ENCODE data around the gene TMC1. TPM values are rescaled to one million over a fixed set of nuclear protein-coding genes. Genes with fewer than 3 reads are reported as not detected.
"Not testable (repeated sequence)": the region's sequence is repeated elsewhere in the genome, so short reads cannot be mapped to it uniquely, and the experiment has no call there.

TMC1 gene
- total RNA-seq, 4 donors from 2014 or later = 1.2 to 15.7 TPM; not detected in 2

DNA sequence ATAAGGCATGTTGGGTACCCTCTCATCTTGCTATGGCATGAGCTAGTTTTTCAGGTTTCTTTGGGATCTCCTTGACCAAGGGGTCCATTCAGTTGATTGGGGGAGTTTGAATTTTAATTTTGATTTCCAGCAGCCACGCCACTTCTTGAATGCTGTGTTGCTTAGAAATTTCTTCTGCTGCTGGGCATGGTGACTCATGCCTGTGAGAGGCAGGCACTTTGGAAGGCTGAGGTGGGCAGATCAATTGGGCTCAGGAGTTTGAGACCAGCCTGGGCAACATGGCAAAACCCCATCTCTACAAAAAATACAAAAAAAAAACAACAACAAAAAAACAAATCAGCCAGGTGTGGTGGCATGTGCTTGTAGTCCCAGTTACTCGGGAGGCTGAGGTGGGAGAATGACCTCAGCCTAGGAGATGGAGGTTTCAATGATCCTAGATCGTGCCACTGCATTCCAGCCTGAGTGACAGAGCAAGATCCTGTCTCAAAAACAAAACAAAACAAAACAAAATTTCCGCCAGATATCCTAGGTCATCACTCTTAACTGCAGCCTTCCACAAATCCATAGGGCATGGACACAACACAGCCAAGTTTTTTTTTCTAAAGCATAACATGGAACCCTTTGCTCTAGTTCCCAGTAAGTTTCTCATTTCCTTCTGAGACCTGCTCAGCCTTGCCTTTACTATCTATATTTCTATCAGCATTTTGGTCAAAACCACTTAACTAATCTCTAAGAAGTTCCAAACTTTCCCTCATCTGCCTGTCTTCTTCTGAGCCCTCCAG is 17.7 kb downstream of the TMC1 start:
- Histone ChIP-seq H3K4me1 (no peaks in the 10 kb centered on the region), H3K27me3 (no peaks in the 10 kb centered on the region), H3K36me3 (no peaks in the 10 kb centered on the region), H3K27ac (no peak overlapping the region), H3K9me3 (no peaks in the 10 kb centered on the region), H3K4me3 (no peak overlapping the region)
- DNase-seq (no peak), ATAC-seq (no peak)
- in situ Hi-C loops (cut with MboI; ENCODE audit: low sequenced_read_pairs in 4 of 4) = loop anchor here in 1 of 4 donors (10.0 kb wide), 1 partner anchor 56 kb away; no protein-coding TSS in a partner anchor
- intact Hi-C loops (cut with DNase I; ENCODE audit: low total_unique reads) = no loop called here
- TF ChIP-seq CTCF (IDR thresholded peaks at IDR 0.05 in 4 of 5, conservative IDR thresholded peaks at IDR 0.05 in 1 of 5) = no peak

DNA sequence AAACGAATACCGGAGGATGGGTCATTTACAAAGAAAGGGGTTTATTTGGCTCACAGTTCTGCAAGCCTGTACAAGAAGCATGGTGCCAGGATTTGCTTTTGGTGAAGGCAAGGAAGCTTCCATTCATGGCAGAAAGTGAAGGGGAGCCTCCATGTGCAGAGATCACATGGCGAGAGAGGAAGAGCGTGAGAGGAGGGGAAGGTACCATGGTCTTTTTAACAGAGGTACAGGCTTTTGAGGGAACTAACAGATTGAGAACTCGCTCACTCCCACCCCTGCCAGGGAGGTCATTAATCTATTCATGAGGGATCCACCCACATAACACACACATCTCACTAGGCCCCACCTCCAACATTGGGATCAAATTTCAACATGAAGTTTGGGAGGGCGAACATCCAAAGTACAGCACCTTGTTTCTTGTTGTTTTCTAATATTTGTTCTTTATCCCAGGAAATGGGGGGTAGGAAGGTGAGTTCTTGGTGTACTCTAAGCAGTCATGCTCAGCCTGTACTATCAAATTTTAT is 18.5 kb downstream of the TMC1 start:
- Histone ChIP-seq H3K27ac (no peak overlapping the region), H3K9me3 (no peaks in the 10 kb centered on the region), H3K36me3 (no peaks in the 10 kb centered on the region), H3K4me1 (no peaks in the 10 kb centered on the region), H3K27me3 (no peaks in the 10 kb centered on the region), H3K4me3 (no peak overlapping the region)
- intact Hi-C loops (cut with DNase I; ENCODE audit: low total_unique reads) = no loop called here
- ATAC-seq (no peak), DNase-seq (no peak)
- in situ Hi-C loops (cut with MboI; ENCODE audit: low sequenced_read_pairs in 4 of 4) = loop anchor here in 1 of 4 donors (10.0 kb wide), 1 partner anchor 55 kb away; no protein-coding TSS in a partner anchor
- TF ChIP-seq CTCF (IDR thresholded peaks at IDR 0.05 in 4 of 5, conservative IDR thresholded peaks at IDR 0.05 in 1 of 5) (no peak), POLR2A (IDR thresholded peaks at IDR 0.05) (no peak)

DNA sequence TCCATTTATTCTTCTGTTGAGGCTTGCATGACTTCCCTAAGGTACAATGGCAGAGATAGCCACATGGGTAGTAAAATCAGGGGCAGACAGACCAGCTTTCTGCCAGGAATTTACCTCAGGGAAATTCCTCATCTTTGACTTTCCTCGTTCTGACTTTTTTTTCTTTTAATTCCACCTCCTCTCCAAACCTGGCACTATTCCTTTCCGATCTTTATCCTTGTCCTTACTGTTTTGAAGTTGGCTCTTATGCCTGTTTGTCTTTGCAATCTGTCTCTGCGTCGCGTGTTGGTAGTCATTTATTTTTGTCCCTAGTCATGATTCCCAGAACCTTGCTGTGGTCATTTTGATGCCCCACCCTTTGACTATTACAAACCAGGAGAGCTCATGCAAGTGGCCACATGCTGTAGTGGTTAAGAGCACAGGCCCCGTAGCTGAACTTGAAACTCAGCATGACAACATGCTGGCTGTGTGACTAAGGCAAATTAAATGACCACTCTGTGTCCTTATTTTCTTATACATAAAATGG is 19.0 kb downstream of the TMC1 start:
- ATAC-seq (no peak), DNase-seq (no peak)
- H3K27ac ChIP-seq = no peak overlapping the region
- in situ Hi-C loops (cut with MboI; ENCODE audit: low sequenced_read_pairs in 4 of 4) = no loop called here
- H3K4me1 ChIP-seq = no peaks in the 10 kb centered on the region
- intact Hi-C loops (cut with DNase I; ENCODE audit: low total_unique reads) = no loop called here
- H3K9me3 ChIP-seq = no peaks in the 10 kb centered on the region
- H3K27me3 ChIP-seq = no peaks in the 10 kb centered on the region
- H3K36me3 ChIP-seq = no peaks in the 10 kb centered on the region
- TF ChIP-seq POLR2A (IDR thresholded peaks at IDR 0.05) = no peak
- no peak for TF ChIP-seq CTCF (IDR thresholded peaks at IDR 0.05 in 4 of 5, conservative IDR thresholded peaks at IDR 0.05 in 1 of 5)
- no peak overlapping the region for H3K4me3 ChIP-seq

DNA sequence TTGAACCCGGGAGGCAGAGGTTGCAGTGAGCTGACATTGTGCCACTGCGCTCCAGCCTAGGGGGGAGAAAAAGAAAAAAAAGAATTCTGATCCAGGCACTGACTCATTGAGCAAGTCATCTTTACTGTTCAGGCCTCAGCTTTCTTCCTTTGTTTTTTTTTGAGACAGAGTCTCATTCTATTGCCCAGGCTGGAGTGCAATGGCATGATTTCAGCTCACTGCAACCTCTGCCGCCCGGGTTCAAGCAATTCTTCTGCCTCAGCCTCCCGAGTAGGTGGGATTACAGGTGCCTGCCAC is 21.1 kb downstream of the TMC1 start:
- H3K4me1 ChIP-seq; in situ Hi-C loops (cut with MboI; ENCODE audit: low sequenced_read_pairs in 4 of 4); H3K4me3 ChIP-seq; H3K27ac ChIP-seq; H3K27me3 ChIP-seq; ATAC-seq; H3K36me3 ChIP-seq; DNase-seq; intact Hi-C loops (cut with DNase I; ENCODE audit: low total_unique reads); H3K9me3 ChIP-seq: not testable (repeated sequence)

DNA sequence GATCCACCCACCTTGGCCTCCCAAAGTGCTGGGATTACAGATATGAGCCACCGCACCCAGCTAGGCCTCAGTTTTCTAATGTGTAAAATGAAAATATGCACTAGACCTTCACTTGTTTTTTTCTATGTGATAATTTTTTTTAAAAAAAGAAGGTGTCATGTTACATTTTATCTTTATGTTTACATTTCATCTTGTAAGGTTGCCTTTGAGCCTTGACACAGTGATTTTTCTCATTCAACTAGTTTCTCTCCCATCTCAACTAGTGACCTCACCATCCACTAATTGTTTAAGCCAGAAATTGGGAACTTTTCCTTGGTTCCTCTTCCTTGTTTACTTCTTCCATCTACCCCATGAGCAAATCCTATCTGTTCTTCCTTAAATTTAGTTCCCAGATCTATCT is 21.5 kb downstream of the TMC1 start:
- Histone ChIP-seq H3K36me3 (no peaks in the 10 kb centered on the region), H3K27ac (no peak overlapping the region), H3K9me3 (no peaks in the 10 kb centered on the region), H3K4me1 (no peaks in the 10 kb centered on the region), H3K27me3 (no peaks in the 10 kb centered on the region), H3K4me3 (no peak overlapping the region)
- DNase-seq (no peak), ATAC-seq (no peak)
- TF ChIP-seq CTCF (IDR thresholded peaks at IDR 0.05 in 4 of 5, conservative IDR thresholded peaks at IDR 0.05 in 1 of 5) (no peak), POLR2A (IDR thresholded peaks at IDR 0.05) (no peak)
- intact Hi-C loops (cut with DNase I; ENCODE audit: low total_unique reads) (no loop called here), in situ Hi-C loops (cut with MboI; ENCODE audit: low sequenced_read_pairs in 4 of 4) (no loop called here)
